Activated naive CD8-positive, alpha-beta T cell (primary cell): ENCODE results near the gene CEP41.
"Not testable (repeated sequence)": the region's sequence is repeated elsewhere in the genome, so short reads cannot be mapped to it uniquely, and the experiment has no call there.

Experiments
- H3K27ac Mint-ChIP-seq: one replicate; pipeline ENCODE4 v1.8.0; 2021; ENCODE audit warnings: mixed read lengths
- H3K27me3 Mint-ChIP-seq: one replicate; pipeline ENCODE4 v1.8.0; 2021; ENCODE audit warnings: mixed read lengths
- H3K36me3 Mint-ChIP-seq: one replicate; pipeline ENCODE4 v1.8.0; 2021; ENCODE audit warnings: mixed read lengths
- H3K4me1 Mint-ChIP-seq: one replicate; pipeline ENCODE4 v1.8.0; 2021; ENCODE audit warnings: low read depth, mixed read lengths
- H3K4me3 Mint-ChIP-seq: one replicate; pipeline ENCODE4 v1.8.0; 2021; ENCODE audit warnings: mild to moderate bottlenecking, mixed read lengths
- H3K9me3 Mint-ChIP-seq: one replicate; pipeline ENCODE4 v1.8.0; 2021; ENCODE audit warnings: low read depth, mixed read lengths

CEP41 gene

DNA sequence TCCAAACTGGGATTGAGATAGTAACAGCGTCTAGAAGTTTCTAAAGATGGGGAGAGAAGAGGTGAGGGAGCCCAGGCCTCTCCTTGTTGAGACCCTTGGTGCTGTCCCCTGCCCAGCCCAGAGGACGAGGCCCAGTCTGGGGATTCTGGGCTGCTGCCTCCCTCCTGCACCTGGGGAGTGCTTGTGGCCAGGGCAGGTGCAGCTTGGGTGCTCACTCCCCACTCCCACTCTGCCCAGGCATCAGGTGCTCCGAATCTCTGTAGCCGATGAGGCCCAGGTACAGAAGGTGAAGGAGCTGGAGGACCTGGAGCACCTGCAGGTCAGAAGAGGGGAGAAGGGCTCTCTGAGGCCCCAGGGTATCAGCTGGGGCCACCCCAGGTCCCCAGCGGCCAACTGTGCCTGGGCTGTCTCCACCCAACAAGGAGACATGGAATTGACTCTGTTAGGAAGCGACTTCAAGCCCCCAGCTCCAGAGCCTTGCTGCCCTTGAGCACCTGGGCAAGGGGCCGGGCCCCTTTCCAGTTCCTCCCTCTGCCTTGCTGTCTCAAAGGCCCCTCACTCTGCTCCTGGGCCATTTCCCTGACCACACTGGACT, 59.9 kb downstream of the CEP41 start:
- Mint-ChIP-seq H3K36me3 (peaks cover 5% of the 10 kb centered on the region), H3K4me1 (no peaks in the 10 kb centered on the region), H3K9me3 (no peaks in the 10 kb centered on the region), H3K27me3 (no peaks in the 10 kb centered on the region), H3K27ac (no peak overlapping the region), H3K4me3 (no peak overlapping the region)

DNA sequence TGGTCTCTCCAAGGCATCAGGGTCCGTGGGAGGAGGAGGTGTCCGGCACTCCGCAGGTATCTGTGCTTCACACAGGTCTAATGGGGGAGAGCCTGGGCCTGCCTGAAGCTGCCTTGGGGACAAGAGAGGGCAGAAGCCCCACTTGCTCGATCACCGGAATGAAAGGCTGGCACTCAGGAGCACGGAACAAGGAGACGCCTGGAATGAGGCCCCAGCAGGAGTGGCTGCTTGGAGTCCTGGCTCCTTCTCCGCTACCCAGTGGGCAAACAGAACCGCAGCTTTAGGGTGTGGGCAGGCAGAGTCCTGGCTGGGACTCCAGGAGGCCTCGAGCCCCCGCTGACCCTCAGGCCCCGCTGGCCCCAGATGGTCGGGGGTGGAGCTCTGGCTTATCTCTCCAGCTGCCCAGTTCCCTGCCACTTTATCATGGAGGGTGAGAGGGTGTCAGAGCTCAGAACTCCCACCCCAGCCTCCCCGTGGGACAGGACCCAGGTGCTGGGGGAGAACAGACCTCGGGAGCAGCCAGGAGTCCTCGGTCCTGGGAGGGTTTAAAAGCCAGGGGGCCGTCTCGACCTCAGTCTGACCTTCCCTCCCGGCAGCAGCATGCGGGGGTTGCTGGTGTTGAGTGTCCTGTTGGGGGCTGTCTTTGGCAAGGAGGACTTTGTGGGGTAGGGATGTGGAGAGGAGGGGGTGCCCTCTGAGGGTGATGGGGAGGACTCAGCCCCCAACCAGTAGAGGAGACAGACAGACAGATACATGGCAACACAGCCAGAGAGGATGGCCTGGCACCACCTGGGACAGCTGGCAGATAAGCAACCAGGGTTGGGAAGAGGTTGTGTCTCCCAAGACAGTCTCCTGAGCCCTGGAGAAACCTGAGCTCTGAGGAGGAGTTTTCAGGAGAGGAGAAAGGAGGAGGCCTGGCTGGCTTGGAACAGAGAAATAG, 60.6 kb downstream of the CEP41 start, which contains the start of gene CPA1:
Gene CPA1 (plus strand): TSS at position 574 of the 940 bp plus-strand sequence. CDS start 27 bp downstream, at position 601.
- Mint-ChIP-seq H3K4me1 (no peaks in the 10 kb centered on the region), H3K4me3 (no peak within 1 kb of the TSS), H3K9me3 (no peaks in the 10 kb centered on the region), H3K27ac (no peak within 1 kb of the TSS), H3K27me3 (no peaks in the 10 kb centered on the region), H3K36me3 (peaks cover 5% of the 10 kb centered on the region)

DNA sequence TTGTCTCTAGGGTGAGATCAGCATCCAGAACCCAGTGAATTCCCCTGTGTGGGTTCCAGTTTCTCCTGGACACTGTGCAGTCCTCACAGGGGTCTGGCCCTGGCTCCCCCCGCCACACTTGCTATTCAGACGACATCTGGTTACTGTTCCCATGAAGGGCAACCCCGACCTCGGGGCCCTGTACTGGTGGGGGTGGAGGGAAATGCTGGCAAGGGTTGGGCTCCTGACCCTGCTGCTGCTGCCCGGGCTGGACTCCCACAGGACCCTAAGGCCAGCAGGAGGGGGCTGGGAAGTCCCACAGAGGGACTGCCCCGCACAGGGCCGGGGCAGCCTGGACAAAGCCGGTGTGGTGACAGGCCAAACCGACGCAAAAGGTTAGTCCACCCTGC, 61.3 kb downstream of the CEP41 start:
- H3K9me3 Mint-ChIP-seq: no peaks in the 10 kb centered on the region
- H3K27me3 Mint-ChIP-seq: no peaks in the 10 kb centered on the region
- H3K36me3 Mint-ChIP-seq: peaks cover 5% of the 10 kb centered on the region
- H3K4me1 Mint-ChIP-seq: no peaks in the 10 kb centered on the region
- no peak overlapping the region for H3K27ac Mint-ChIP-seq
- H3K4me3 Mint-ChIP-seq: no peak overlapping the region

DNA sequence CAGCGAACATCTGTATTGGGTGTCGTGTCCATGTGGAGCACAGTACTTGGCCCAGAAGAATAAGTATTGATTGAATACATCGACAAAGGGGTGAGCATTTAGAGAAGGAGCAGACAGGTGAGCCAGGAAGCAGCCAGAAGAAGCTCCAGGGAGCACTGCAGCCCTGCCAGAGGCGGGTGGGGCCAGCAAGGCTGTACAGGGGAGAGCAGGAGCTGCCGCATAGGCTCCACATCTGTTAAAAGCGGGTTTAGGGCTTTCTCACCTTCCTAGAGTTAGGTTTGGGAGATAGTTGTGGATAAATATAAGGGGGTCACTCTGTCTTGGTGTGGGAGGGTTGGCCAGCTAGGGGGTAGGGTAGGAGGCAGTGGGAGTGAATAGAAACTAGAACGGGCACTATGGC, 61.8 kb downstream of the CEP41 start:
- no peak overlapping the region for H3K27ac Mint-ChIP-seq
- H3K4me3 Mint-ChIP-seq: no peak overlapping the region
- no peaks in the 10 kb centered on the region for H3K4me1 Mint-ChIP-seq
- H3K36me3 Mint-ChIP-seq: peaks cover 5% of the 10 kb centered on the region
- H3K9me3 Mint-ChIP-seq: no peaks in the 10 kb centered on the region
- no peaks in the 10 kb centered on the region for H3K27me3 Mint-ChIP-seq

DNA sequence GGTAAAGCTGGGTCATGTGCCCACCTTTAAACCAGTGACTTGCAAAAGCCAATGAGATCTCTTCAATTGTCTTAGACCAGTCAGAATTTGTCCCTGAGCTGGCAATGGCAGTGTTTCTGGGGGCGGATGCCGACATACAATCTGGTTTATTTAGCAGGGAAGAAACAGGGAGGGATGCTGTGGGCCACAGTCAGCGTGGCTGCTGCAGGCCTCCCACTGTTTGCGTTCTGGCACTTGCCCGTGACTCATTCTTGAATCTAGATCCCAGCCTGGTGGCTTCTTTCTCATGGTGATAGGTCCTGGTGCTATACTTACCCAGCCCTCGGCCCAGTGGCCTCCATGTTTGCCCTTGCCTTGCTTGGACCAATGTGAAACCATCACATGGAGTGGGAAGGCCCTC, 63.6 kb downstream of the CEP41 start:
- no peak overlapping the region for H3K27ac Mint-ChIP-seq

DNA sequence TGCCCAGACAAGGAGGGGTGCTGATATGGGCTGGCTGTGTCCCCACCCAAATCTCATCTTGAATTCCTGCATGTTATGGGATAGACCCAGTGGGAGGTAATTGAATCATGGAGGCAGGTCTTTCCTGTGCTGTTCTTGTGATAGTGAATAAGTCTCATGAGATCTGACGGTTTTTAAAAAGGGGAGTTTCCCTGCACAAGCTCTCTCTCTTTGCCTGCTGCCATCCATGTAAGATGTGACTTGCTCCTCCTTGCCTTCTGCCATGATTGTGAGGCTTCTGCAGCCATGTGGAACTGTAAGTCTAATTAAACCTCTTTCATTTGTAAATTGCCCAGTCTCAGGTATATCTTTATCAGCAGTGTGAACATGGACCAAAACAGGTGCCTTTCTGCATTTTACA, 64.4 kb downstream of the CEP41 start:
- H3K4me3 Mint-ChIP-seq, H3K36me3 Mint-ChIP-seq, H3K27me3 Mint-ChIP-seq, H3K27ac Mint-ChIP-seq, H3K4me1 Mint-ChIP-seq, H3K9me3 Mint-ChIP-seq: not testable (repeated sequence)

More for the DNA sequence above, 63.6 kb downstream of the CEP41 start:
- Mint-ChIP-seq H3K4me1 (no peaks in the 10 kb centered on the region), H3K36me3 (peaks cover 5% of the 10 kb centered on the region), H3K9me3 (no peaks in the 10 kb centered on the region), H3K4me3 (no peak overlapping the region), H3K27me3 (no peaks in the 10 kb centered on the region)

DNA sequence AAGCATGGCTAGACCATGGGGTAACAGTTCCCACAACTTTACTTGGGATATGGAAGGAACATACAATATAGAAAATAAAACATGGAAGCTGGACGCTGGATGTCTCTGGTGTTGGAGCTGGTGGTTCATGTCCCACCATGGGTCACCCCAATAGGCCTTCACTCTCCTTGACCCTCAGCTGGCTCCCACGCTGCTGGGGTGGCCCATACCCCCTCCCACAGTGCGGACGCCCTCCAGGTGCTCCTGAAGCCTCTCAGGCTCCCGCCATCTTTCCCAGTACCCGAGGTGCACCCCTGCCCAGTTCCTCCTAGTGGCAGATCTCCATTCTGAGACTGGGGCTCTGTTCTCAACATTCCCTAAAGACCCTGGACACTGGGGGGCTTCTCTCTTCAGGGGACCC, 66.3 kb downstream of the CEP41 start:
- no peak overlapping the region for H3K27ac Mint-ChIP-seq
- H3K36me3 Mint-ChIP-seq: peaks cover 5% of the 10 kb centered on the region
- H3K27me3 Mint-ChIP-seq: no peaks in the 10 kb centered on the region
- H3K4me1 Mint-ChIP-seq: peaks cover 8% of the 10 kb centered on the region
- H3K4me3 Mint-ChIP-seq: no peak overlapping the region
- H3K9me3 Mint-ChIP-seq: no peaks in the 10 kb centered on the region

DNA sequence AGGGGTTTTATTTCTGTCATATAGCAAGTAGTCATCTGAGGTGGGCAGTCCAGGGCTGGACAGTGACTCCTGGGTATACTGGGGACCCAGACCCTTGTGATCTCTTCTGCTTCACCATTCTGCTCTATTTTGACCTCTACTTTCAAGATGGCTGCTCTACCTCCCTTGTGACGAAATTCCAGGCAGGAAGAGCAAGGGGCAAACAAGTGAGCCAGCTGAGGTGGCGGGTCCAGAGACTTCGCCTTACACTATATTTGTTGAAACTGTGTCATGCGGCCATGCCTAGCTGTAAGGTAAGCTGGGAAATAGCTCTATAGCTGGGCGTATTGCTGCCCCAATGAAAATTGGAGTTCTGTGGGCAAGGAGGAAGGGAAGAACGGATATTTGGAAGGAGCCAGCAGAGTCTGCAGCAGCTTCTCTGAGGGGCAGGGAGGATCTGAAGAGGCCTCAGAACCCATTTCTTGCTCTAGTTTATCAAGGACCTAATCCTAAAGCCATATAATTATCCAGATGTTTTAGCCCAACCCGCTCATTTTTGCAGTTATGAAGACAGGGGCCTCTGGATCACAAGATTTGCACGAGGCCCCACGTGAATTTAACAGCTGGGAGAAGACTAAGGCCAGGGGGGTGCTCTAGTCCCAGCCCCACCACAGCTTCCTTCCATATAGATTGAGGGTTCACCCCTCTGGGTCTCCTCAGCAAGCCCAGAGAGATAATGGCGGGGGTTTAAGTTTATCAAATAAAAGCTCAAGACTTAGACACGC, 68.2 kb downstream of the CEP41 start:
- Mint-ChIP-seq H3K4me1 (peaks cover 28% of the 10 kb centered on the region), H3K9me3 (no peaks in the 10 kb centered on the region), H3K27ac (no peak overlapping the region), H3K4me3 (no peak overlapping the region), H3K27me3 (no peaks in the 10 kb centered on the region), H3K36me3 (peaks cover 5% of the 10 kb centered on the region)

DNA sequence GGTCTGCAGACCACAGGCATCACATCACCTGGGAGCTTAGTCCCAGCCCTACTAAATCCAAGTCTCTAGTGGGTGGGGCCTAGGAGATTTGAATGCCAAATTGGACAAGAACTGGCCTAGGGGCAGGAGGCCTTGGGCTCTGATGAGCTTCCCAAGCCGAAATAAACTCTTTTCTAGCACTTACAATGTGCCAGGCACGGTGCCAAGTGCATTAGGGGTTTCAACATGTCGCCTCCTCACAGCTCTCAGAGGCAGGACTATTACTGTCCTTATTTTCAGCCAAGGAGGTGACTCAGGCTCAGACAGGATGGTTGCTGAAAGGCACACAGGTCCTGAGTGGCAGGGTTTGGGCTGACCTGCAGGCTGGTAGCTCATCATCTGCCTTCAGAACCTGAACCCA, 69.8 kb downstream of the CEP41 start:
- H3K36me3 Mint-ChIP-seq: no peaks in the 10 kb centered on the region
- no peaks in the 10 kb centered on the region for H3K27me3 Mint-ChIP-seq
- no peak overlapping the region for H3K4me3 Mint-ChIP-seq
- no peaks in the 10 kb centered on the region for H3K9me3 Mint-ChIP-seq
- no peak overlapping the region for H3K27ac Mint-ChIP-seq
- peaks cover 42% of the 10 kb centered on the region for H3K4me1 Mint-ChIP-seq

DNA sequence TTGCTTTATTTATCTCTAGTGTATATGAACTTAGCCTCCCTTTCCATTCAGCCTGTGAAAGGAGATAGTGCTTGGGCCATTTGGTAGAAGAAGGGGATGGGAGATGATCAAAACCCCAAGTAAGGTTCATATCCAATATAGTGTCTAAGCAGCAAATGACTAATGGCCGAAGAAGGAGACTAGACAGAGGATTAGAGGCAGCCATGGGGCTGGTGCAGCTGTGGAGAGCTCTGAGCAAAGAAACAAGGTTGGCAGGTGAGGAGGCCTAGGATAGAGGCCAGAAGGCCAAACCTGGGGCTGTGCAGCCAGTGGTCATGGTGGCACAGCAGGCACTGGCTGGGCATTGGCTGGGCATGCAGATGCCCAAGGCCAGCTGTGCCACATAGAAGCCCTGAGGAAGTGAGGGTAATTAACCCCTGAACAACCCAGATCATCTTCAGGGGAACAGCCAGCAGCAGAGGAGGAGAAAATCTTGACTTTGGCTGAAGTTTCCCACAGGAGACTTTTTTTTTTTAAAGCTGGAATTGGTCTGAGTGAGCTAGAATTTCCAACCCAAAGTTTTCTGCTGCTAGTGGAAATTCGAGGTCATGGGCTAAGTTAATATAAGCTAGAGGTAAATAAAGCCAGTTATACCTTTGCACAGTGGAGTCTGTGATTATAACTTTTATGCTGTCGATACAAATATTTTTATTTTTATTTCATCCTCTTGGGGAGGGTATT, 70.8 kb downstream of the CEP41 start:
- Mint-ChIP-seq H3K4me3 (peak overlapping the region; percentile 34), H3K9me3 (no peaks in the 10 kb centered on the region), H3K27ac (peak overlapping the region; percentile 93), H3K4me1 (peaks cover 52% of the 10 kb centered on the region), H3K27me3 (no peaks in the 10 kb centered on the region), H3K36me3 (no peaks in the 10 kb centered on the region)

DNA sequence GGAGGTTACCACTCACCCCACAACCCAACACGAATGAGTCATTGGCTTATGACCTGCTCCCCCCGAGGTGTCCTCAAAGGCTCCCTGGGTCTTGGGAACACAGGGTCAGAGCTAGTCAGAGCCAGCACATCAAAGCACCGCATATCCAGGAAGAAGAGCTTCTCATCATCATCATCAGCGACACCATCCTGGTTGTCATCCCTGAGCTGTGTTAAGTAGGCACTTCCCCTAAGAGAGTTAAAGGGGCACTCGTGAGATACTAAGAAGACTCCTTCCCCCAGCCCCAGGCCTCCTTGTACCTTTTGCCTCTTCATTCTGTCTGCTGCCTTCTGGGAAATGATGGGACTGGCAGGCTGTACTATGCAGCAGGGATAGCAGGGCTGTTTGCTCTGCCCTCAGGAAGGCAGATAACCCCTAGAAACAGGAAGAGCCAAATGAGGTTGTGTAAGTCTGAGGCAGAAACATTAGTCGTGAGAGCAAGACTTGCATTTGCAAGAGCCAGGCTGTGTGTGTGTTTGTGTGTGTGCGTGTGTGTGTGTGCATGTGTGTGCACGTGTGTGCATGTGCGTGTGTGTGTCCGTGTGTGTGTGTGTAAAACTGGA, 71.6 kb downstream of the CEP41 start:
- Mint-ChIP-seq H3K9me3 (no peaks in the 10 kb centered on the region), H3K4me1 (peaks cover 52% of the 10 kb centered on the region), H3K27me3 (no peaks in the 10 kb centered on the region), H3K27ac (peak overlapping the region; percentile 93), H3K4me3 (peak overlapping the region; percentile 74), H3K36me3 (no peaks in the 10 kb centered on the region)

DNA sequence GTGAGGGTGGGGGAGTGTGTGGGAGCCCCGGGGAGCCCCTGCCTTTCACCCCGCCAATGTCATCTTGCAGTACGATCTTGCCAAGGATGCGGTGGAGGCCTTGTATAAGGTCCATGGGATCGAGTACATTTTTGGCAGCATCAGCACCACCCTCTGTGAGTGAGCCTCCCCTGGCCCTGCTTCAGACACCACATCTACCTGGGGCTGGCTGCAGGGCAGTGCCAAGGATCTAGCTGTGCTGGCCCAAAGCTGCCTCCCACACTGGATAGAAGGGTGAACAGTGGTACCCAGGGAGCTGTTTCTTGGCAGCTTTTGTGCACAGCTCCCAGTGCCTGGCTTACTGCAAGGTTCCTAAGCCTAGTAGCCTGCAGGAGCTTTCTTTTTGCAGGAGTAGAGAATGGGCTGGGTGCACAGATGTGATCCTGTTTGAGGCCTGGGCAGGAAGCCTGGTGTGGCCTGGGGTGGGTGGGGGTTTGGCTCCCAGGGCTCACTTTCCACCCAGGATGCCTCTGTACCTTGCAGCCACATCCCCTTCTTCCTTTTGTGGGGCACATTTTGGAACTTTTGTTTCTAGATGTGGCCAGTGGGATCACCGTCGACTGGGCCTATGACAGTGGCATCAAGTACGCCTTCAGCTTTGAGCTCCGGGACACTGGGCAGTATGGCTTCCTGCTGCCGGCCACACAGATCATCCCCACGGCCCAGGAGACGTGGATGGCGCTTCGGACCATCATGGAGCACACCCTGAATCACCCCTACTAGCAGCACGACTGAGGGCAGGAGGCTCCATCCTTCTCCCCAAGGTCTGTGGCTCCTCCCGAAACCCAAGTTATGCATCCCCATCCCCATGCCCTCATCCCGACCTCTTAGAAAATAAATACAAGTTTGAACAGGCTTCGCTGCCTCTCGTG, 72.7 kb downstream of the CEP41 start:
- peak overlapping the region; percentile 83 for H3K4me3 Mint-ChIP-seq
- H3K36me3 Mint-ChIP-seq: no peaks in the 10 kb centered on the region
- H3K27me3 Mint-ChIP-seq: no peaks in the 10 kb centered on the region
- peaks cover 55% of the 10 kb centered on the region for H3K4me1 Mint-ChIP-seq
- no peaks in the 10 kb centered on the region for H3K9me3 Mint-ChIP-seq
- H3K27ac Mint-ChIP-seq: peak overlapping the region; percentile 93

DNA sequence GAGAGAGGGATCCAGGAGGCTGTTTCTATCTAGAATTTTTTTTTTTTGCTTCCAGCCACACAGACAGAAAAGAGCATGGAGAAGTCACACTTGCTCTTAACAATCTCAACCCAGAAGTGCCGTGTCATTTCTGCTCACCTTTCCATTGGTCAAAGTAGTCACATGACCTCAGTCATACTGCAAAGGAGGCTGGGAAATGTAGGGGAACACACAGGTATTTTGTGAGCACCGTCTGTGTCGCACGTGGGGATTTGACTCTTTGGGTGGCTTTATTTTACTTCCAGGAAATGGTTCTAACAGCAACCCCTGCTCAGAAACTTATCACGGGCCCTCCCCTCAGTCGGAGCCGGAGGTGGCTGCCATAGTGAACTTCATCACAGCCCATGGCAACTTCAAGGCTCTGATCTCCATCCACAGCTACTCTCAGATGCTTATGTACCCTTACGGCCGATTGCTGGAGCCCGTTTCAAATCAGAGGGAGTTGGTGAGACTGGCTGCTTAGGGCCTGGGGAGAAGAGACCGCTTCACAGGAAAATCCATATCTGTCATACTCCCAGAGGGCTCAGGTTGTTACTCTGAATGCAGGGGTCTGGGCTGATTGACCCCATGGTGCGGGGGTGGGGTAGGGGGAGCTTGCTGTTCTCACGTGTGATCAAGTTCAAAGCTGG, 73.6 kb downstream of the CEP41 start:
- Mint-ChIP-seq H3K4me3 (peak overlapping the region; percentile 83), H3K27ac (peak overlapping the region; percentile 93), H3K36me3 (no peaks in the 10 kb centered on the region)

More for the DNA sequence above, 73.6 kb downstream of the CEP41 start:
- Mint-ChIP-seq H3K9me3 (no peaks in the 10 kb centered on the region), H3K4me1 (peaks cover 55% of the 10 kb centered on the region), H3K27me3 (no peaks in the 10 kb centered on the region)
